Liver (tissue), 9 donors: Measurements from ENCODE around the gene GRIN3A. TPM values are rescaled to one million over a fixed set of nuclear protein-coding genes. Genes with fewer than 3 reads are reported as not detected.

Source experiments
- DNase-seq: peaks from one replicate; pipeline ENCODE4 v3.0.0-alpha.2; 2017; ENCODE audit warnings: low spot score
- H3K27ac ChIP-seq, 2 donors: one replicate each; pipeline ENCODE4 v1.7.0; 2013; ENCODE audit warnings: inconsistent platforms in 2 of 2, low read length in 2 of 2, control low read depth in 1 of 2, low read depth in 1 of 2, mild to moderate bottlenecking in 1 of 2
- H3K27me3 ChIP-seq, 4 donors: one replicate each; pipeline versions ENCODE4 v1.6.1 to v1.7.0; 2013; ENCODE audit warnings: low read length in 3 of 4, inconsistent platforms in 1 of 4, mild to moderate bottlenecking in 1 of 4, moderate library complexity in 1 of 4; ENCODE audit not compliant: control insufficient read depth in 4 of 4, insufficient read depth in 4 of 4
- H3K36me3 ChIP-seq, 4 donors: one replicate each; pipeline versions ENCODE4 v1.6.1 to v1.7.0; 2013; ENCODE audit warnings: low read length in 3 of 4, mild to moderate bottlenecking in 3 of 4, low read depth in 1 of 4, moderate library complexity in 1 of 4; ENCODE audit not compliant: control insufficient read depth in 4 of 4, insufficient read depth in 3 of 4
- H3K4me1 ChIP-seq, 4 donors: one replicate each; pipeline versions ENCODE4 v1.6.1 to v1.7.0; 2013; ENCODE audit warnings: low read length in 3 of 4, mild to moderate bottlenecking in 3 of 4, moderate library complexity in 1 of 4; ENCODE audit not compliant: control insufficient read depth in 4 of 4, insufficient read depth in 4 of 4
- H3K4me3 ChIP-seq, 3 donors: one replicate each; pipeline versions ENCODE4 v1.6.1 to v1.7.0; 2013; ENCODE audit warnings: low read length in 3 of 3, control low read depth in 1 of 3, low read depth in 1 of 3, mild to moderate bottlenecking in 1 of 3
- H3K9ac ChIP-seq, 2 donors: one replicate each; pipeline ENCODE4 v1.7.0; 2013; ENCODE audit warnings: low read length in 2 of 2, mild to moderate bottlenecking in 2 of 2, moderate library complexity in 2 of 2, control low read depth in 1 of 2, low read depth in 1 of 2
- H3K9me3 ChIP-seq, 4 donors: one replicate each; pipeline versions ENCODE4 v1.6.1 to v1.7.0; 2013; ENCODE audit warnings: low read length in 3 of 4; ENCODE audit not compliant: control insufficient read depth in 4 of 4
- ATF3 ChIP-seq: IDR thresholded peaks from 2 replicates; pipeline ENCODE4 v1.6.1; 2016; ENCODE audit warnings: antibody characterized with exemption
- FOXA1 ChIP-seq: IDR thresholded peaks from 2 replicates; pipeline ENCODE4 v1.6.1; 2016; ENCODE audit warnings: antibody characterized with exemption
- FOXA2 ChIP-seq: IDR thresholded peaks from 2 replicates; pipeline ENCODE4 v1.6.1; 2016; ENCODE audit warnings: antibody characterized with exemption
- GABPA ChIP-seq, 2 donors: IDR thresholded peaks in 1 of 2; conservative IDR thresholded peaks in 1 of 2; 2 replicates each; pipeline ENCODE4 v1.6.1; 2016; ENCODE audit warnings: antibody characterized with exemption in 2 of 2, mild to moderate bottlenecking in 1 of 2, moderate library complexity in 1 of 2
- HNF4A ChIP-seq, 2 donors: conservative IDR thresholded peaks; 2 replicates each; pipeline ENCODE4 v1.6.1; 2016; ENCODE audit warnings: antibody characterized with exemption in 2 of 2, mild to moderate bottlenecking in 2 of 2
- HNF4G ChIP-seq: IDR thresholded peaks from 2 replicates; pipeline ENCODE4 v1.6.1; 2016; ENCODE audit warnings: antibody characterized with exemption
- JUND ChIP-seq, 2 donors: IDR thresholded peaks; 2 replicates each; pipeline ENCODE4 v1.6.1; 2016; ENCODE audit warnings: antibody characterized with exemption in 2 of 2
- MAX ChIP-seq: IDR thresholded peaks from 2 replicates; pipeline ENCODE4 v1.6.1; 2016; ENCODE audit warnings: antibody characterized with exemption
- NR2F2 ChIP-seq: IDR thresholded peaks from 2 replicates; pipeline ENCODE4 v1.6.1; 2016; ENCODE audit warnings: antibody characterized with exemption
- REST ChIP-seq: IDR thresholded peaks from 2 replicates; pipeline ENCODE4 v1.6.1; 2016; ENCODE audit warnings: antibody characterized with exemption, mild to moderate bottlenecking
- RXRA ChIP-seq, 2 donors: IDR thresholded peaks; 2 replicates each; pipeline ENCODE4 v1.6.1; 2017 to 2018; ENCODE audit warnings: antibody characterized with exemption in 2 of 2, mild to moderate bottlenecking in 1 of 2
- SP1 ChIP-seq: IDR thresholded peaks from 2 replicates; pipeline ENCODE4 v1.6.1; 2018; ENCODE audit warnings: antibody characterized with exemption, mild to moderate bottlenecking
- TAF1 ChIP-seq: conservative IDR thresholded peaks from 2 replicates; pipeline ENCODE4 v1.6.1; 2016; ENCODE audit warnings: antibody characterized with exemption, mild to moderate bottlenecking
- YY1 ChIP-seq: IDR thresholded peaks from 2 replicates; pipeline ENCODE4 v1.6.1; 2016; ENCODE audit warnings: antibody characterized with exemption, mild to moderate bottlenecking
- ZBTB33 ChIP-seq: IDR thresholded peaks from 2 replicates; pipeline ENCODE4 v1.6.1; 2016; ENCODE audit warnings: antibody characterized with exemption
- WGBS: extraction: QIAGEN DNeasy Blood & Tissue Kit; methylation state at CpG from one replicate; pipeline ENCODE4 v1.1.7; 2013; 5-methylcytosine and 5-hydroxymethylcytosine counted together
- polyA plus RNA-seq, 2 donors: library from polyadenylated mRNA; stranded (reverse) in 1 of 2; unstranded in 1 of 2; fragments of 200-250 nt in 1 of 2; fragments of >200 nt in 1 of 2; fragmentation: Nextera tagmentation in 1 of 2; extraction: Ambion mirVana in 1 of 2; gene quantifications; one replicate each; pipeline versions ENCODE4 v1.2.1 to v1.2.3, GENCODE V29; 2013 to 2015
- total RNA-seq, 2 donors: library from RNA; depleted of rRNA; stranded (reverse); fragments of >200 nt; gene quantifications; one replicate each; pipeline ENCODE4 v1.2.3, GENCODE V29; 2014
- donor health status: healthy.
- donor health status: healthy.
- donor health status: healthy.
- donor health status: healthy.
- donor health status: healthy.

Gene GRIN3A
- total and polyA plus RNA-seq, 4 donors = under 0.01 to 0.23 (median 0.09) TPM

GRCh38 chr9:101691657-101692056, 46.8 kb downstream of the GRIN3A start:
- Histone ChIP-seq H3K9me3 (no peaks in the 10 kb centered on the region), H3K4me1 (no peaks in the 10 kb centered on the region), H3K36me3 (no peaks in the 10 kb centered on the region), H3K27me3 (no peaks in the 10 kb centered on the region), H3K9ac (no peak overlapping the region), H3K27ac (no peak overlapping the region), H3K4me3 (no peak overlapping the region)
- 98% methylated on average over 2 of the region's 2 CpGs for WGBS
- no peak for DNase-seq
- TF ChIP-seq MAX = no peak
- no peak for TF ChIP-seq NR2F2
- TF ChIP-seq REST = no peak
- TF ChIP-seq FOXA1 = no peak
- TF ChIP-seq GABPA (IDR thresholded peaks at IDR 0.05 in 1 of 2, conservative IDR thresholded peaks at IDR 0.05 in 1 of 2) = no peak
- no peak for TF ChIP-seq RXRA (IDR thresholded peaks at IDR 0.05)
- no peak for TF ChIP-seq SP1
- no peak for TF ChIP-seq HNF4A (conservative IDR thresholded peaks at IDR 0.05)
- no peak for TF ChIP-seq ZBTB33
- TF ChIP-seq YY1 = no peak
- TF ChIP-seq FOXA2 = no peak
- no peak for TF ChIP-seq TAF1

- no peak for DNase-seq
- Histone ChIP-seq H3K4me1 (no peaks in the 10 kb centered on the region), H3K4me3 (no peak overlapping the region), H3K9me3 (no peaks in the 10 kb centered on the region), H3K36me3 (no peaks in the 10 kb centered on the region), H3K27ac (no peak overlapping the region), H3K27me3 (no peaks in the 10 kb centered on the region), H3K9ac (no peak overlapping the region)
- 25% methylated on average over 2 of the region's 2 CpGs for WGBS
- TF ChIP-seq HNF4A (conservative IDR thresholded peaks at IDR 0.05) (no peak), YY1 (no peak), SP1 (no peak), FOXA1 (no peak), ATF3 (no peak), JUND (IDR thresholded peaks at IDR 0.05) (no peak), TAF1 (no peak), HNF4G (no peak)
Measured at GRCh38 chr9:101689039-101689438, 49.4 kb downstream of the GRIN3A start.
